ENCODE measurements around the gene MAN2C1.
"Not testable (repeated sequence)": the region's sequence is repeated elsewhere in the genome, so short reads cannot be mapped to it uniquely, and the experiment has no call there.

MAN2C1 gene

GRCh38 chr15:75338661-75339240 lies 29.7 kb downstream of the MAN2C1 start:
- H3K4me3 ChIP-seq (ENCODE audit: low read depth, low read length), result no peak overlapping the region
- no peak for TF ChIP-seq CTCF (IDR thresholded peaks at IDR 0.05; ENCODE audit: low read depth, low read length)

GRCh38 chr15:75335705-75336355 lies 32.6 kb downstream of the MAN2C1 start, which contains the start of gene COMMD4:
Gene COMMD4 (plus strand): TSS chr15:75336063. CDS start chr15:75336090, 27 bp downstream.
- peak within 1 kb of the TSS; percentile 79 for H3K4me3 ChIP-seq (ENCODE audit: low read depth, low read length)

GRCh38 chr15:75335313-75335704 lies 33.1 kb downstream of the MAN2C1 start:
- H3K4me3 ChIP-seq (ENCODE audit: low read depth, low read length), result peak overlapping the region; percentile 79
- TF ChIP-seq CTCF (IDR thresholded peaks at IDR 0.05; ENCODE audit: low read depth, low read length), result no peak

More at GRCh38 chr15:75335705-75336355, 32.6 kb downstream of the MAN2C1 start, which contains the start of gene COMMD4:
- no peak for TF ChIP-seq CTCF (IDR thresholded peaks at IDR 0.05; ENCODE audit: low read depth, low read length)

- not testable (repeated sequence) for H3K4me3 ChIP-seq (ENCODE audit: low read depth, low read length)
Observed at GRCh38 chr15:75333654-75334419, 34.6 kb downstream of the MAN2C1 start.

GRCh38 chr15:75332093-75332492 lies 36.3 kb downstream of the MAN2C1 start:
- not testable (repeated sequence) for H3K4me3 ChIP-seq (ENCODE audit: low read depth, low read length)

GRCh38 chr15:75329571-75329970 lies 38.8 kb downstream of the MAN2C1 start:
- no peak for TF ChIP-seq CTCF (IDR thresholded peaks at IDR 0.05; ENCODE audit: low read depth, low read length)
- H3K4me3 ChIP-seq (ENCODE audit: low read depth, low read length), result no peak overlapping the region

- no peak overlapping the region for H3K4me3 ChIP-seq (ENCODE audit: low read depth, low read length)
- TF ChIP-seq CTCF (IDR thresholded peaks at IDR 0.05; ENCODE audit: low read depth, low read length), result no peak
Observed at GRCh38 chr15:75328493-75329314, 39.7 kb downstream of the MAN2C1 start.

Measured in WI38 (cell line).